Osteoblast (primary cell): ENCODE measurements around the gene STIM2. TPM values are rescaled to one million over a fixed set of nuclear protein-coding genes. Genes with fewer than 3 reads are reported as not detected.

Experiments used
- DNase-seq: peaks from one replicate; pipeline ENCODE4 v3.0.0; 2011; ENCODE audit warnings: low spot score, mixed read lengths; ENCODE audit not compliant: insufficient read length; ENCODE audit errors: missing footprints
- H2AFZ ChIP-seq: 2 replicates; pipeline ENCODE4 v1.6.0; 2011; ENCODE audit warnings: mild to moderate bottlenecking, low read length
- H3K27ac ChIP-seq: 2 replicates; pipeline ENCODE4 v1.5.1; 2011; ENCODE audit warnings: mild to moderate bottlenecking, low read depth, low read length, moderate library complexity
- H3K27me3 ChIP-seq: 2 replicates; pipeline ENCODE4 v1.6.0; 2012; ENCODE audit warnings: mild to moderate bottlenecking, control low read depth, inconsistent platforms, low read length, moderate library complexity; ENCODE audit not compliant: insufficient read depth
- H3K36me3 ChIP-seq: 2 replicates; pipeline ENCODE4 v1.5.1; 2011; ENCODE audit warnings: mild to moderate bottlenecking, low read length, control low read depth, moderate library complexity; ENCODE audit not compliant: insufficient read depth
- H3K4me1 ChIP-seq: 2 replicates; pipeline ENCODE4 v1.5.1; 2011; ENCODE audit warnings: mild to moderate bottlenecking, low read length, control low read depth, moderate library complexity; ENCODE audit not compliant: insufficient read depth
- H3K4me2 ChIP-seq: 2 replicates; pipeline ENCODE4 v1.6.0; 2011; ENCODE audit warnings: mild to moderate bottlenecking, low read length; ENCODE audit not compliant: insufficient read depth
- H3K4me3 ChIP-seq: fragments of 200-600 bp; sonication (generic); 3 replicates; pipeline ENCODE4 v1.5.1; 2012; ENCODE audit warnings: mild to moderate bottlenecking, low read length, inconsistent platforms; ENCODE audit not compliant: insufficient read depth
- H3K79me2 ChIP-seq: 2 replicates; pipeline ENCODE4 v1.6.0; 2012; ENCODE audit warnings: mild to moderate bottlenecking, low read length, control low read depth, inconsistent platforms; ENCODE audit not compliant: insufficient read depth
- H3K9me3 ChIP-seq: 2 replicates; pipeline ENCODE4 v1.5.1; 2011; ENCODE audit warnings: low read depth, low read length, control low read depth
- H4K20me1 ChIP-seq: 2 replicates; pipeline ENCODE4 v1.6.0; 2012; ENCODE audit warnings: mild to moderate bottlenecking, low read length, control low read depth; ENCODE audit not compliant: insufficient read depth
- CTCF ChIP-seq: IDR thresholded peaks from 2 replicates; pipeline ENCODE4 v1.5.1; 2011; ENCODE audit warnings: mild to moderate bottlenecking, low read depth, low read length, moderate library complexity; ENCODE audit errors: extremely low read depth
- total RNA-seq: library from RNA; depleted of rRNA; stranded (reverse); fragments of >200 nt; gene quantifications from 2 replicates; pipeline ENCODE4 v1.2.3, GENCODE V29; 2012

Gene STIM2
- total RNA-seq, 1 donor = 14.8 TPM

- no peak overlapping the region for H3K4me3 ChIP-seq
- DNase-seq = no peak
- H3K27me3 ChIP-seq = no peaks in the 10 kb centered on the region
- no peak overlapping the region for H2AFZ ChIP-seq
- H3K36me3 ChIP-seq = peaks cover 2% of the 10 kb centered on the region
- H3K79me2 ChIP-seq = no peaks in the 10 kb centered on the region
- H3K4me2 ChIP-seq = no peak overlapping the region
- H4K20me1 ChIP-seq = peaks cover 2% of the 10 kb centered on the region
- TF ChIP-seq CTCF = no peak
- H3K4me1 ChIP-seq = peaks cover 9% of the 10 kb centered on the region
- H3K27ac ChIP-seq = no peak overlapping the region
- no peaks in the 10 kb centered on the region for H3K9me3 ChIP-seq
Observed at GRCh38 chr4:27018076-27018475, 157.4 kb downstream of the STIM2 start.

- Histone ChIP-seq H3K4me3 (no peak overlapping the region), H3K36me3 (peaks cover 2% of the 10 kb centered on the region), H3K4me1 (peaks cover 9% of the 10 kb centered on the region), H2AFZ (no peak overlapping the region), H3K9me3 (no peaks in the 10 kb centered on the region), H3K27me3 (no peaks in the 10 kb centered on the region), H3K4me2 (no peak overlapping the region), H4K20me1 (peaks cover 2% of the 10 kb centered on the region), H3K79me2 (no peaks in the 10 kb centered on the region), H3K27ac (no peak overlapping the region)
- DNase-seq = no peak
- no peak for TF ChIP-seq CTCF
Observed at GRCh38 chr4:27018910-27019309, 158.3 kb downstream of the STIM2 start.

GRCh38 chr4:27019766-27020165 lies 159.1 kb downstream of the STIM2 start:
- peaks cover 9% of the 10 kb centered on the region for H3K4me1 ChIP-seq
- H3K4me2 ChIP-seq = no peak overlapping the region
- H4K20me1 ChIP-seq = peaks cover 2% of the 10 kb centered on the region
- no peaks in the 10 kb centered on the region for H3K27me3 ChIP-seq
- no peak overlapping the region for H2AFZ ChIP-seq
- H3K9me3 ChIP-seq = no peaks in the 10 kb centered on the region
- TF ChIP-seq CTCF = no peak
- peaks cover 2% of the 10 kb centered on the region for H3K36me3 ChIP-seq
- H3K27ac ChIP-seq = no peak overlapping the region
- DNase-seq = no peak
- no peaks in the 10 kb centered on the region for H3K79me2 ChIP-seq
- H3K4me3 ChIP-seq = no peak overlapping the region

GRCh38 chr4:27020203-27020602 lies 159.6 kb downstream of the STIM2 start:
- Histone ChIP-seq H2AFZ (no peak overlapping the region), H3K4me1 (peaks cover 9% of the 10 kb centered on the region), H3K79me2 (no peaks in the 10 kb centered on the region), H3K27ac (no peak overlapping the region), H3K27me3 (no peaks in the 10 kb centered on the region), H3K4me2 (no peak overlapping the region), H4K20me1 (peaks cover 2% of the 10 kb centered on the region), H3K4me3 (no peak overlapping the region), H3K9me3 (no peaks in the 10 kb centered on the region), H3K36me3 (peaks cover 2% of the 10 kb centered on the region)
- TF ChIP-seq CTCF = no peak
- no peak for DNase-seq
